ENCODE measurements around the gene DDR2.

DNA sequence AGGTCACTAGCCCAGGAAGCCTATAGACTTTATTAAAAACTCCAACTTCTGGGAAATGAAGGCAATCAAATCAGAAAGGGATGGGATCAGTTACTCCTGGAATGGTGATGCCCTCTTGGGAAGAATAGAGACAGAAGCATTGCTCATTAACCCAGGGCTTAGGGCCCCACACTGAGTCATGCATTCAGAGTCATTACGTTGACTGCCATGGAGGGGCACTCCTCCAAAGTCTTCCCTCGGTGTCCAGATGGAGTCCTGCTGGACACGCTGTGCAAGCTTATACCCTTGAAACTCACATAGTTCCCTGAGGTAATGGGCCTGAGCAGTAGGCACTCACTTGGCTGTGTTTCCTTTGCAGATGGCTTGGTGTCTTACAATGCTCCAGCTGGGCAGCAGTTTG lies 123.0 kb downstream of the DDR2 start:
- TF ChIP-seq FOXM1 (IDR thresholded peaks at IDR 0.05; ENCODE audit: borderline replicate concordance) (no peak), L3MBTL2 (conservative IDR thresholded peaks at IDR 0.05) (no peak), NFRKB (IDR thresholded peaks at IDR 0.05) (no peak), SUZ12 (IDR thresholded peaks at IDR 0.05) (no peak), ELF4 (IDR thresholded peaks at IDR 0.05) (no peak), BHLHE40 (IDR thresholded peaks at IDR 0.05; ENCODE audit: borderline replicate concordance) (no peak)

Measured in HEK293T (cell line).